Stimulated activated CD4-positive, alpha-beta T cell treated with anti-CD3 and anti-CD28 coated beads, Interleukin-12 subunit alpha, Interleukin-12 subunit beta, amount 100 ng/mL, for 24 hours (primary cell): ENCODE results near the gene DLGAP4.
"Not testable (repeated sequence)": the region's sequence is repeated elsewhere in the genome, so short reads cannot be mapped to it uniquely, and the experiment has no call there.

Experiments used
- DNase-seq, 2 experiments: peaks; one replicate each; pipeline ENCODE4 v3.0.0-alpha.2; 2020; ENCODE audit warnings: low read depth in 2 of 2

The DLGAP4 gene

GRCh38 chr20:36499723-36500501 lies 193.8 kb downstream of the DLGAP4 start:
- no peak for DNase-seq

GRCh38 chr20:36501367-36502006 lies 195.3 kb downstream of the DLGAP4 start:
- DNase-seq, result no peak

GRCh38 chr20:36504295-36504694 lies 198.2 kb downstream of the DLGAP4 start:
- DNase-seq, result no peak

- DNase-seq, result no peak
Measured at GRCh38 chr20:36506253-36506652, 200.1 kb downstream of the DLGAP4 start.

GRCh38 chr20:36507746-36508145 lies 201.6 kb downstream of the DLGAP4 start:
- DNase-seq, result no peak

- no peak for DNase-seq
Measured at GRCh38 chr20:36519012-36519719, 213.0 kb downstream of the DLGAP4 start.

- DNase-seq, result no peak
Measured at GRCh38 chr20:36519944-36520343, 213.8 kb downstream of the DLGAP4 start.

- no peak for DNase-seq
Measured at GRCh38 chr20:36521526-36521925, 215.4 kb downstream of the DLGAP4 start.

- not testable (repeated sequence) for DNase-seq
Measured at GRCh38 chr20:36522412-36522811, 216.3 kb downstream of the DLGAP4 start.

GRCh38 chr20:36523341-36523740 lies 217.2 kb downstream of the DLGAP4 start:
- DNase-seq, result no peak

GRCh38 chr20:36525620-36526365 lies 219.7 kb downstream of the DLGAP4 start:
- DNase-seq, result no peak

- no peak for DNase-seq
Measured at GRCh38 chr20:36526521-36527011, 220.4 kb downstream of the DLGAP4 start.

- DNase-seq, result no peak
Measured at GRCh38 chr20:36527331-36528125, 221.4 kb downstream of the DLGAP4 start.

- no peak for DNase-seq
Measured at GRCh38 chr20:36528176-36528874, 222.2 kb downstream of the DLGAP4 start.

- DNase-seq, result no peak
Measured at GRCh38 chr20:36528875-36529417, 222.8 kb downstream of the DLGAP4 start.

- DNase-seq, result no peak
Measured at GRCh38 chr20:36532388-36532787, 226.2 kb downstream of the DLGAP4 start.

- no peak for DNase-seq
Measured at GRCh38 chr20:36532822-36533221, 226.7 kb downstream of the DLGAP4 start.

- no peak for DNase-seq
Measured at GRCh38 chr20:36538026-36538722, 232.0 kb downstream of the DLGAP4 start.

GRCh38 chr20:36540551-36541211 lies 234.5 kb downstream of the DLGAP4 start:
- no peak for DNase-seq
